Thoracic aorta (tissue), 2 donors: ENCODE data around the gene CDKL2. TPM values are rescaled to one million over a fixed set of nuclear protein-coding genes. Genes with fewer than 3 reads are reported as not detected.

Experiments used
- ATAC-seq: fragments of 150-250 bp; one replicate; pipeline ENCODE4 v1.8.0; 2017; ENCODE audit warnings: low read depth; ENCODE audit not compliant: insufficient number of reproducible peaks, low FRiP score
- DNase-seq: peaks from one replicate; pipeline ENCODE4 v3.0.0-alpha.2; 2020; ENCODE audit warnings: low spot score
- H3K27ac ChIP-seq, 2 donors: fragments of 200-600 bp; sonication (generic); 1 replicate in 1 of 2; 2 replicates in 1 of 2; pipeline ENCODE4 v1.5.1; 2016; ENCODE audit warnings: mild to moderate bottlenecking in 2 of 2, moderate library complexity in 2 of 2
- H3K27me3 ChIP-seq: fragments of 200-600 bp; sonication (generic); replicated peaks from 2 replicates; pipeline ENCODE4 v1.6.0; 2016; ENCODE audit warnings: mild to moderate bottlenecking; ENCODE audit not compliant: insufficient read depth
- H3K36me3 ChIP-seq: fragments of 200-600 bp; sonication (generic); one replicate; pipeline ENCODE4 v1.5.1; 2016
- H3K4me1 ChIP-seq, 2 donors: fragments of 200-600 bp; sonication (generic); 1 replicate in 1 of 2; 2 replicates in 1 of 2; pipeline versions ENCODE4 v1.5.1 to v1.6.0; 2016; ENCODE audit warnings: low read depth in 2 of 2, mild to moderate bottlenecking in 1 of 2; ENCODE audit not compliant: control insufficient read depth in 1 of 2
- H3K4me3 ChIP-seq: fragments of 200-600 bp; sonication (generic); 2 replicates; pipeline ENCODE4 v1.5.1; 2016; ENCODE audit warnings: mild to moderate bottlenecking
- H3K9me3 ChIP-seq: fragments of 200-600 bp; sonication (generic); 2 replicates; pipeline ENCODE4 v1.5.1; 2016
- CTCF ChIP-seq: fragments of 200-600 bp; sonication (generic); IDR thresholded peaks from one replicate; pipeline ENCODE4 v1.5.1; 2019; ENCODE audit warnings: antibody characterized with exemption
- total RNA-seq, 2 donors: library from RNA; depleted of rRNA; stranded (reverse); fragments of >200 nt; gene quantifications; one replicate each; pipeline versions ENCODE4 v1.1.0 to v1.2.3, GENCODE V29; 2016

CDKL2 gene
- total RNA-seq, 2 donors from 2014 or later, result 3.1 to 4.7 TPM

GRCh38 chr4:75564023-75564422 lies 66.3 kb downstream of the CDKL2 start:
- no peaks in the 10 kb centered on the region for H3K36me3 ChIP-seq
- no peak for ATAC-seq
- H3K27ac ChIP-seq, result no peak overlapping the region
- no peaks in the 10 kb centered on the region for H3K27me3 ChIP-seq
- H3K4me3 ChIP-seq, result no peak overlapping the region
- H3K4me1 ChIP-seq, result no peaks in the 10 kb centered on the region
- no peak for TF ChIP-seq CTCF
- DNase-seq, result no peak
- no peaks in the 10 kb centered on the region for H3K9me3 ChIP-seq

GRCh38 chr4:75561789-75562188 lies 68.5 kb downstream of the CDKL2 start:
- H3K27ac ChIP-seq, result no peak overlapping the region
- no peaks in the 10 kb centered on the region for H3K36me3 ChIP-seq
- no peak for TF ChIP-seq CTCF
- no peaks in the 10 kb centered on the region for H3K4me1 ChIP-seq
- no peaks in the 10 kb centered on the region for H3K9me3 ChIP-seq
- DNase-seq, result no peak
- H3K4me3 ChIP-seq, result no peak overlapping the region
- no peaks in the 10 kb centered on the region for H3K27me3 ChIP-seq
- no peak for ATAC-seq

GRCh38 chr4:75557696-75558095 lies 72.6 kb downstream of the CDKL2 start:
- Histone ChIP-seq H3K36me3 (no peaks in the 10 kb centered on the region), H3K4me3 (no peak overlapping the region), H3K27ac (no peak overlapping the region), H3K4me1 (no peaks in the 10 kb centered on the region), H3K9me3 (no peaks in the 10 kb centered on the region), H3K27me3 (no peaks in the 10 kb centered on the region)
- ATAC-seq (no peak), DNase-seq (no peak)
- TF ChIP-seq CTCF, result no peak

- TF ChIP-seq CTCF, result no peak
- Histone ChIP-seq H3K36me3 (no peaks in the 10 kb centered on the region), H3K27ac (no peak within 1 kb of the TSS), H3K4me1 (no peaks in the 10 kb centered on the region), H3K4me3 (no peak within 1 kb of the TSS), H3K9me3 (no peaks in the 10 kb centered on the region), H3K27me3 (no peaks in the 10 kb centered on the region)
- DNase-seq (no peak), ATAC-seq (no peak)
These were observed 74.8 kb downstream of the CDKL2 start, which contains the start of gene ODAPH for GRCh38 chr4:75555294-75556164. ODAPH (plus strand) TSS chr4:75556066; CDS start chr4:75556083, 17 bp downstream.

- DNase-seq, result no peak
- TF ChIP-seq CTCF, result no peak
- Histone ChIP-seq H3K4me1 (no peaks in the 10 kb centered on the region), H3K36me3 (no peaks in the 10 kb centered on the region), H3K9me3 (no peaks in the 10 kb centered on the region), H3K27me3 (no peaks in the 10 kb centered on the region), H3K4me3 (no peak overlapping the region), H3K27ac (no peak overlapping the region)
- no peak for ATAC-seq
These were observed 77.9 kb downstream of the CDKL2 start for GRCh38 chr4:75552452-75552851.
